K562 (cell line): ENCODE results near the gene SYCP3.

ENCODE experiments used
- EP300 ChIP-seq: IDR thresholded peaks from 2 replicates; pipeline ENCODE4 v1.6.1; 2012; ENCODE audit warnings: low read length, improper control_type of control experiment
- EZH2 ChIP-seq: IDR thresholded peaks from 2 replicates; pipeline ENCODE4 v1.6.1; 2012; ENCODE audit warnings: low read depth, mild to moderate bottlenecking, inconsistent platforms, low read length, borderline replicate concordance
- GATA2 ChIP-seq: sonication (generic); formaldehyde crosslinking; IDR thresholded peaks from 2 replicates; pipeline ENCODE4 v1.4.0; 2020; ENCODE audit warnings: mild to moderate bottlenecking, missing genetic modification reagents
- NFIC ChIP-seq: fragments of 450-650 bp; IDR thresholded peaks from 2 replicates; pipeline ENCODE4 v1.6.1; 2017; ENCODE audit warnings: mild to moderate bottlenecking, inconsistent platforms
- POLR3A ChIP-seq: IDR thresholded peaks from 2 replicates; pipeline ENCODE4 v1.6.1; 2011; ENCODE audit warnings: borderline replicate concordance, mild to moderate bottlenecking, moderate library complexity; ENCODE audit not compliant: insufficient read length, insufficient read depth; ENCODE audit errors: extremely low read depth
- RBM17 ChIP-seq: fragments of 200-400 bp; formaldehyde crosslinking; IDR thresholded peaks from 2 replicates; pipeline ENCODE4 v1.6.1; 2017; ENCODE audit warnings: low read depth, mild to moderate bottlenecking, low read length, borderline replicate concordance
- RCOR1 ChIP-seq, 2 experiments: IDR thresholded peaks; 2 replicates each; pipeline ENCODE4 v1.6.1; 2012; ENCODE audit warnings: low read depth in 2 of 2, low read length in 2 of 2, borderline replicate concordance in 1 of 2, improper control_type of control experiment in 1 of 2
- SNIP1 ChIP-seq: fragments of 450-650 bp; IDR thresholded peaks from 2 replicates; pipeline ENCODE4 v1.7.1; 2017; ENCODE audit warnings: low read depth, mild to moderate bottlenecking
- SP1 ChIP-seq: sonication (generic); formaldehyde crosslinking; IDR thresholded peaks from 2 replicates; pipeline ENCODE4 v1.8.1; 2022; ENCODE audit warnings: mild to moderate bottlenecking, missing genetic modification reagents
- TF ChIP-seq, protein P1 (sequence below): sonication (generic); formaldehyde crosslinking; IDR thresholded peaks from 2 replicates; pipeline ENCODE4 v1.8.1; 2023; ENCODE audit warnings: mild to moderate bottlenecking, missing genetic modification reagents, moderate library complexity
- TF ChIP-seq, protein P2 (sequence below), 3 experiments: IDR thresholded peaks in 2 of 3; conservative IDR thresholded peaks in 1 of 3; 2 replicates each; pipeline ENCODE4 v1.5.1; 2011 to 2012; ENCODE audit warnings: low read length in 3 of 3, mild to moderate bottlenecking in 3 of 3, control low read depth in 2 of 3, improper control_type of control experiment in 1 of 3, inconsistent platforms in 1 of 3, low read depth in 1 of 3, mixed read lengths in 1 of 3, moderate library complexity in 1 of 3; ENCODE audit not compliant: insufficient read depth in 2 of 3
- TF ChIP-seq, protein P3 (sequence below): fragments of 450-650 bp; IDR thresholded peaks from 2 replicates; pipeline ENCODE4 v1.6.1; 2016; ENCODE audit warnings: mild to moderate bottlenecking, moderate library complexity
- TF ChIP-seq, protein P4 (sequence below), 2 experiments: fragments of 450-650 bp in 1 of 2; sonication (generic) in 1 of 2; formaldehyde crosslinking; conservative IDR thresholded peaks; 2 replicates each; pipeline versions ENCODE4 v1.4.0 to v1.8.1; 2020 to 2022; ENCODE audit warnings: mild to moderate bottlenecking in 1 of 2, missing genetic modification reagents in 1 of 2

DNA sequence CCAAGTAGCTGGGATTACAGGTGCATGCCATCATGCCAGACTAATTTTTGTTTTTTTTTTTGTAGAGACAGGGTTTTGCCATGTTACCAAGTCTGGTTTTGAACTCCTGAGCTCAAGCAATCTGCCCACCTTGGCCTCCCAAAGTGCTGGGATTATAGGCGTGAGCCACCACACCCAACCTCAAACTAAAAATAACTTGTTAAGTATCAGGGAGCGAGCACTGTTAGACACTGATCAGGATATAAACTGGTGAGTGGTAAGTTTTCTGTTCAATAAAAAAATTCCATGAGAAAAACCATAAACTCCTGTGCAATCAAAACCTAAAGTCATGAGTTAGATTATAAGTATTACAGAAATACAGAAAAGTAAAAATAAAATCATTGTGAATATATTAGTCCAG, 44.6 kb upstream of the SYCP3 start:
- no peak for TF ChIP-seq POLR3A
- no peak for TF ChIP-seq RCOR1 (IDR thresholded peaks at IDR 0.05; ENCODE audit: borderline replicate concordance in 1 of 2, low read depth in 2 of 2, low read length in 2 of 2)
- TF ChIP-seq, protein P1, sequence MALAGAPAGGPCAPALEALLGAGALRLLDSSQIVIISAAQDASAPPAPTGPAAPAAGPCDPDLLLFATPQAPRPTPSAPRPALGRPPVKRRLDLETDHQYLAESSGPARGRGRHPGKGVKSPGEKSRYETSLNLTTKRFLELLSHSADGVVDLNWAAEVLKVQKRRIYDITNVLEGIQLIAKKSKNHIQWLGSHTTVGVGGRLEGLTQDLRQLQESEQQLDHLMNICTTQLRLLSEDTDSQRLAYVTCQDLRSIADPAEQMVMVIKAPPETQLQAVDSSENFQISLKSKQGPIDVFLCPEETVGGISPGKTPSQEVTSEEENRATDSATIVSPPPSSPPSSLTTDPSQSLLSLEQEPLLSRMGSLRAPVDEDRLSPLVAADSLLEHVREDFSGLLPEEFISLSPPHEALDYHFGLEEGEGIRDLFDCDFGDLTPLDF (CRISPR knock-in tag) = no peak
- TF ChIP-seq NFIC = no peak
- TF ChIP-seq EP300 = no peak
- TF ChIP-seq, protein P2, sequence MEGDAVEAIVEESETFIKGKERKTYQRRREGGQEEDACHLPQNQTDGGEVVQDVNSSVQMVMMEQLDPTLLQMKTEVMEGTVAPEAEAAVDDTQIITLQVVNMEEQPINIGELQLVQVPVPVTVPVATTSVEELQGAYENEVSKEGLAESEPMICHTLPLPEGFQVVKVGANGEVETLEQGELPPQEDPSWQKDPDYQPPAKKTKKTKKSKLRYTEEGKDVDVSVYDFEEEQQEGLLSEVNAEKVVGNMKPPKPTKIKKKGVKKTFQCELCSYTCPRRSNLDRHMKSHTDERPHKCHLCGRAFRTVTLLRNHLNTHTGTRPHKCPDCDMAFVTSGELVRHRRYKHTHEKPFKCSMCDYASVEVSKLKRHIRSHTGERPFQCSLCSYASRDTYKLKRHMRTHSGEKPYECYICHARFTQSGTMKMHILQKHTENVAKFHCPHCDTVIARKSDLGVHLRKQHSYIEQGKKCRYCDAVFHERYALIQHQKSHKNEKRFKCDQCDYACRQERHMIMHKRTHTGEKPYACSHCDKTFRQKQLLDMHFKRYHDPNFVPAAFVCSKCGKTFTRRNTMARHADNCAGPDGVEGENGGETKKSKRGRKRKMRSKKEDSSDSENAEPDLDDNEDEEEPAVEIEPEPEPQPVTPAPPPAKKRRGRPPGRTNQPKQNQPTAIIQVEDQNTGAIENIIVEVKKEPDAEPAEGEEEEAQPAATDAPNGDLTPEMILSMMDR (IDR thresholded peaks at IDR 0.05 in 2 of 3, conservative IDR thresholded peaks at IDR 0.05 in 1 of 3; ENCODE audit: insufficient read depth in 2 of 3, low read depth in 1 of 3, low read length in 3 of 3) = no peak
- TF ChIP-seq, protein P3, sequence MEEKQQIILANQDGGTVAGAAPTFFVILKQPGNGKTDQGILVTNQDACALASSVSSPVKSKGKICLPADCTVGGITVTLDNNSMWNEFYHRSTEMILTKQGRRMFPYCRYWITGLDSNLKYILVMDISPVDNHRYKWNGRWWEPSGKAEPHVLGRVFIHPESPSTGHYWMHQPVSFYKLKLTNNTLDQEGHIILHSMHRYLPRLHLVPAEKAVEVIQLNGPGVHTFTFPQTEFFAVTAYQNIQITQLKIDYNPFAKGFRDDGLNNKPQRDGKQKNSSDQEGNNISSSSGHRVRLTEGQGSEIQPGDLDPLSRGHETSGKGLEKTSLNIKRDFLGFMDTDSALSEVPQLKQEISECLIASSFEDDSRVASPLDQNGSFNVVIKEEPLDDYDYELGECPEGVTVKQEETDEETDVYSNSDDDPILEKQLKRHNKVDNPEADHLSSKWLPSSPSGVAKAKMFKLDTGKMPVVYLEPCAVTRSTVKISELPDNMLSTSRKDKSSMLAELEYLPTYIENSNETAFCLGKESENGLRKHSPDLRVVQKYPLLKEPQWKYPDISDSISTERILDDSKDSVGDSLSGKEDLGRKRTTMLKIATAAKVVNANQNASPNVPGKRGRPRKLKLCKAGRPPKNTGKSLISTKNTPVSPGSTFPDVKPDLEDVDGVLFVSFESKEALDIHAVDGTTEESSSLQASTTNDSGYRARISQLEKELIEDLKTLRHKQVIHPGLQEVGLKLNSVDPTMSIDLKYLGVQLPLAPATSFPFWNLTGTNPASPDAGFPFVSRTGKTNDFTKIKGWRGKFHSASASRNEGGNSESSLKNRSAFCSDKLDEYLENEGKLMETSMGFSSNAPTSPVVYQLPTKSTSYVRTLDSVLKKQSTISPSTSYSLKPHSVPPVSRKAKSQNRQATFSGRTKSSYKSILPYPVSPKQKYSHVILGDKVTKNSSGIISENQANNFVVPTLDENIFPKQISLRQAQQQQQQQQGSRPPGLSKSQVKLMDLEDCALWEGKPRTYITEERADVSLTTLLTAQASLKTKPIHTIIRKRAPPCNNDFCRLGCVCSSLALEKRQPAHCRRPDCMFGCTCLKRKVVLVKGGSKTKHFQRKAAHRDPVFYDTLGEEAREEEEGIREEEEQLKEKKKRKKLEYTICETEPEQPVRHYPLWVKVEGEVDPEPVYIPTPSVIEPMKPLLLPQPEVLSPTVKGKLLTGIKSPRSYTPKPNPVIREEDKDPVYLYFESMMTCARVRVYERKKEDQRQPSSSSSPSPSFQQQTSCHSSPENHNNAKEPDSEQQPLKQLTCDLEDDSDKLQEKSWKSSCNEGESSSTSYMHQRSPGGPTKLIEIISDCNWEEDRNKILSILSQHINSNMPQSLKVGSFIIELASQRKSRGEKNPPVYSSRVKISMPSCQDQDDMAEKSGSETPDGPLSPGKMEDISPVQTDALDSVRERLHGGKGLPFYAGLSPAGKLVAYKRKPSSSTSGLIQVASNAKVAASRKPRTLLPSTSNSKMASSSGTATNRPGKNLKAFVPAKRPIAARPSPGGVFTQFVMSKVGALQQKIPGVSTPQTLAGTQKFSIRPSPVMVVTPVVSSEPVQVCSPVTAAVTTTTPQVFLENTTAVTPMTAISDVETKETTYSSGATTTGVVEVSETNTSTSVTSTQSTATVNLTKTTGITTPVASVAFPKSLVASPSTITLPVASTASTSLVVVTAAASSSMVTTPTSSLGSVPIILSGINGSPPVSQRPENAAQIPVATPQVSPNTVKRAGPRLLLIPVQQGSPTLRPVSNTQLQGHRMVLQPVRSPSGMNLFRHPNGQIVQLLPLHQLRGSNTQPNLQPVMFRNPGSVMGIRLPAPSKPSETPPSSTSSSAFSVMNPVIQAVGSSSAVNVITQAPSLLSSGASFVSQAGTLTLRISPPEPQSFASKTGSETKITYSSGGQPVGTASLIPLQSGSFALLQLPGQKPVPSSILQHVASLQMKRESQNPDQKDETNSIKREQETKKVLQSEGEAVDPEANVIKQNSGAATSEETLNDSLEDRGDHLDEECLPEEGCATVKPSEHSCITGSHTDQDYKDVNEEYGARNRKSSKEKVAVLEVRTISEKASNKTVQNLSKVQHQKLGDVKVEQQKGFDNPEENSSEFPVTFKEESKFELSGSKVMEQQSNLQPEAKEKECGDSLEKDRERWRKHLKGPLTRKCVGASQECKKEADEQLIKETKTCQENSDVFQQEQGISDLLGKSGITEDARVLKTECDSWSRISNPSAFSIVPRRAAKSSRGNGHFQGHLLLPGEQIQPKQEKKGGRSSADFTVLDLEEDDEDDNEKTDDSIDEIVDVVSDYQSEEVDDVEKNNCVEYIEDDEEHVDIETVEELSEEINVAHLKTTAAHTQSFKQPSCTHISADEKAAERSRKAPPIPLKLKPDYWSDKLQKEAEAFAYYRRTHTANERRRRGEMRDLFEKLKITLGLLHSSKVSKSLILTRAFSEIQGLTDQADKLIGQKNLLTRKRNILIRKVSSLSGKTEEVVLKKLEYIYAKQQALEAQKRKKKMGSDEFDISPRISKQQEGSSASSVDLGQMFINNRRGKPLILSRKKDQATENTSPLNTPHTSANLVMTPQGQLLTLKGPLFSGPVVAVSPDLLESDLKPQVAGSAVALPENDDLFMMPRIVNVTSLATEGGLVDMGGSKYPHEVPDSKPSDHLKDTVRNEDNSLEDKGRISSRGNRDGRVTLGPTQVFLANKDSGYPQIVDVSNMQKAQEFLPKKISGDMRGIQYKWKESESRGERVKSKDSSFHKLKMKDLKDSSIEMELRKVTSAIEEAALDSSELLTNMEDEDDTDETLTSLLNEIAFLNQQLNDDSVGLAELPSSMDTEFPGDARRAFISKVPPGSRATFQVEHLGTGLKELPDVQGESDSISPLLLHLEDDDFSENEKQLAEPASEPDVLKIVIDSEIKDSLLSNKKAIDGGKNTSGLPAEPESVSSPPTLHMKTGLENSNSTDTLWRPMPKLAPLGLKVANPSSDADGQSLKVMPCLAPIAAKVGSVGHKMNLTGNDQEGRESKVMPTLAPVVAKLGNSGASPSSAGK = no peak
- TF ChIP-seq RBM17 = no peak
- TF ChIP-seq, protein P4, sequence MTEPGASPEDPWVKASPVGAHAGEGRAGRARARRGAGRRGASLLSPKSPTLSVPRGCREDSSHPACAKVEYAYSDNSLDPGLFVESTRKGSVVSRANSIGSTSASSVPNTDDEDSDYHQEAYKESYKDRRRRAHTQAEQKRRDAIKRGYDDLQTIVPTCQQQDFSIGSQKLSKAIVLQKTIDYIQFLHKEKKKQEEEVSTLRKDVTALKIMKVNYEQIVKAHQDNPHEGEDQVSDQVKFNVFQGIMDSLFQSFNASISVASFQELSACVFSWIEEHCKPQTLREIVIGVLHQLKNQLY (CRISPR knock-in tag; conservative IDR thresholded peaks at IDR 0.05) = no peak
- TF ChIP-seq GATA2 (CRISPR knock-in tag) = no peak
- TF ChIP-seq SNIP1 = no peak
- TF ChIP-seq EZH2 = no peak
- TF ChIP-seq SP1 (CRISPR knock-in tag) = no peak
